ENCODE data around the gene SLC38A11. TPM values are rescaled to one million over a fixed set of nuclear protein-coding genes. Genes with fewer than 3 reads are reported as not detected.
A peak's percentile ranks its signal among the peaks of the same experiment; 100 is the strongest.

The SLC38A11 gene
- total and polyA plus RNA-seq, 2 of the 13 experiments (the other 11 are each of a cell fraction or from before 2014, with no cell fraction given) = 14.0 to 14.3 TPM

GRCh38 chr2:164935118-164936101 is 19.9 kb downstream of the SLC38A11 start:
- Histone ChIP-seq H3K9ac (ENCODE audit: insufficient read depth, low read depth, low read length) (peak overlapping the region; percentile 50), H3K4me2 (ENCODE audit: low read depth, low read length) (peak overlapping the region; percentile 44), H3K9me3 (ENCODE audit: low read length) (peaks cover 5% of the 10 kb centered on the region; the same call in 1 of the 2 replicates), H2AFZ (ENCODE audit: low read length) (peak overlapping the region; percentile 30), H3K27ac (ENCODE audit: extremely low read length, insufficient read depth, low read length) (peak overlapping the region; percentile 69), H3K27me3 (ENCODE audit: control insufficient read depth in 1 of 2, insufficient read depth in 2 of 2, low read length in 2 of 2) (no peaks in the 10 kb centered on the region), H4K20me1 (ENCODE audit: insufficient read depth, low read length) (no peaks in the 10 kb centered on the region), H3K4me1 (ENCODE audit: insufficient read depth, low read length) (peaks cover 66% of the 10 kb centered on the region), H3K79me2 (ENCODE audit: insufficient read depth, low read length) (peaks cover 4% of the 10 kb centered on the region), H3K36me3 (replicated peaks in 1 of 2; ENCODE audit: control insufficient read depth in 1 of 2, insufficient read depth in 2 of 2, low read length in 2 of 2) (no peaks in the 10 kb centered on the region), H3K4me3 (replicated peaks in 1 of 3; ENCODE audit: insufficient read depth in 1 of 3, low read depth in 2 of 3, low read length in 3 of 3) (peak overlapping the region in 1 of 3 experiments; percentile 21; a peak in 1 of 6 replicates)
- POLR2A ChIA-PET = interaction anchor here (0.7 to 1.9 kb wide), 4 partner anchors 13 to 95 kb away, joined by 3 to 8 read pairs (median 6); no protein-coding TSS in a partner anchor
- ATAC-seq (peak; percentile 77), FAIRE-seq (no peak), DNase-seq (ENCODE audit: low spot score) (peak; percentile 63)
- CTCF ChIA-PET (ENCODE audit: low intra/inter-chr PET ratio, low total read pairs) = no interaction called here
- in situ Hi-C loops (cut with HindIII; ENCODE audit: extremely low pct_ligation_motif_present, low pct_unique_long_range_greater_than_20kb) = no loop called here
- WGBS (ENCODE audit: low lambda C conversion rate) = 65% methylated on average over 5 of the region's 5 CpGs
- no TSS peak for BruUV-seq (replicated peaks)
- intact Hi-C loops (cut with micrococcal nuclease; ENCODE audit: unreplicated experiment) = no loop called here
- TF ChIP-seq, protein P1, sequence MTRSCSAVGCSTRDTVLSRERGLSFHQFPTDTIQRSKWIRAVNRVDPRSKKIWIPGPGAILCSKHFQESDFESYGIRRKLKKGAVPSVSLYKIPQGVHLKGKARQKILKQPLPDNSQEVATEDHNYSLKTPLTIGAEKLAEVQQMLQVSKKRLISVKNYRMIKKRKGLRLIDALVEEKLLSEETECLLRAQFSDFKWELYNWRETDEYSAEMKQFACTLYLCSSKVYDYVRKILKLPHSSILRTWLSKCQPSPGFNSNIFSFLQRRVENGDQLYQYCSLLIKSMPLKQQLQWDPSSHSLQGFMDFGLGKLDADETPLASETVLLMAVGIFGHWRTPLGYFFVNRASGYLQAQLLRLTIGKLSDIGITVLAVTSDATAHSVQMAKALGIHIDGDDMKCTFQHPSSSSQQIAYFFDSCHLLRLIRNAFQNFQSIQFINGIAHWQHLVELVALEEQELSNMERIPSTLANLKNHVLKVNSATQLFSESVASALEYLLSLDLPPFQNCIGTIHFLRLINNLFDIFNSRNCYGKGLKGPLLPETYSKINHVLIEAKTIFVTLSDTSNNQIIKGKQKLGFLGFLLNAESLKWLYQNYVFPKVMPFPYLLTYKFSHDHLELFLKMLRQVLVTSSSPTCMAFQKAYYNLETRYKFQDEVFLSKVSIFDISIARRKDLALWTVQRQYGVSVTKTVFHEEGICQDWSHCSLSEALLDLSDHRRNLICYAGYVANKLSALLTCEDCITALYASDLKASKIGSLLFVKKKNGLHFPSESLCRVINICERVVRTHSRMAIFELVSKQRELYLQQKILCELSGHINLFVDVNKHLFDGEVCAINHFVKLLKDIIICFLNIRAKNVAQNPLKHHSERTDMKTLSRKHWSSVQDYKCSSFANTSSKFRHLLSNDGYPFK (CRISPR knock-in tag; IDR thresholded peaks at IDR 0.05; ENCODE audit: borderline replicate concordance) = no peak
- TF ChIP-seq MIXL1 (CRISPR knock-in tag; IDR thresholded peaks at IDR 0.05) (peak; percentile 93), GATAD2A (CRISPR knock-in tag; IDR thresholded peaks at IDR 0.05) (peak; percentile 86), RFXANK (CRISPR knock-in tag; IDR thresholded peaks at IDR 0.05) (0 out of 2 replicates have a peak, but pooled peaks have one; percentile 50), RXRB (CRISPR knock-in tag; IDR thresholded peaks at IDR 0.05; ENCODE audit: borderline replicate concordance) (peak; percentile 82), FOXJ3 (CRISPR knock-in tag; IDR thresholded peaks at IDR 0.05; ENCODE audit: borderline replicate concordance) (peak; percentile 50), ZBTB1 (CRISPR knock-in tag; IDR thresholded peaks at IDR 0.05; ENCODE audit: borderline replicate concordance) (no peak), FOXO1 (CRISPR knock-in tag; IDR thresholded peaks at IDR 0.05) (peak; percentile 75; the same call in 1 of the 2 replicates), LCORL (IDR thresholded peaks at IDR 0.05) (0 out of 2 replicates have a peak, but pooled peaks have one; percentile 30), LCORL (CRISPR knock-in tag; IDR thresholded peaks at IDR 0.05) (peak; percentile 49; the same call in 1 of the 2 replicates), ZMYM2 (CRISPR knock-in tag; IDR thresholded peaks at IDR 0.05) (peak; percentile 82; the same call in 1 of the 2 replicates), HNF1B (CRISPR knock-in tag; IDR thresholded peaks at IDR 0.05) (0 out of 2 replicates have a peak, but pooled peaks have one; percentile 12), DPF2 (CRISPR knock-in tag; IDR thresholded peaks at IDR 0.05; ENCODE audit: borderline replicate concordance, low read depth) (peak; percentile 75; the same call in 1 of the 2 replicates), TEAD3 (CRISPR knock-in tag; optimal IDR thresholded peaks at IDR 0.05; ENCODE audit: borderline replicate concordance) (peak; percentile 50), DRAP1 (CRISPR knock-in tag; IDR thresholded peaks at IDR 0.05) (0 out of 2 replicates have a peak, but pooled peaks have one; percentile 35), ZSCAN21 (CRISPR knock-in tag; IDR thresholded peaks at IDR 0.05; ENCODE audit: borderline replicate concordance) (no peak), ATF1 (CRISPR knock-in tag; IDR thresholded peaks at IDR 0.05) (peak; percentile 46; the same call in 1 of the 2 replicates), THAP11 (CRISPR knock-in tag; IDR thresholded peaks at IDR 0.05) (0 out of 2 replicates have a peak, but pooled peaks have one; percentile 46)
- TF ChIP-seq, protein P2, sequence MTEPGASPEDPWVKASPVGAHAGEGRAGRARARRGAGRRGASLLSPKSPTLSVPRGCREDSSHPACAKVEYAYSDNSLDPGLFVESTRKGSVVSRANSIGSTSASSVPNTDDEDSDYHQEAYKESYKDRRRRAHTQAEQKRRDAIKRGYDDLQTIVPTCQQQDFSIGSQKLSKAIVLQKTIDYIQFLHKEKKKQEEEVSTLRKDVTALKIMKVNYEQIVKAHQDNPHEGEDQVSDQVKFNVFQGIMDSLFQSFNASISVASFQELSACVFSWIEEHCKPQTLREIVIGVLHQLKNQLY (CRISPR knock-in tag; IDR thresholded peaks at IDR 0.05) = 0 out of 2 replicates have a peak, but pooled peaks have one; percentile 26

Data from HepG2 (cell line).